GM18907 (cell line): Measurements from ENCODE around the gene NAA10.
A peak's percentile ranks its signal among the peaks of the same experiment; 100 is the strongest.

ENCODE experiments used
- ATAC-seq: cut with Tn5 transposase; IDR thresholded peaks from one replicate; pipeline ENCODE4 v1.9.1; 2021; ENCODE audit warnings: mild to moderate bottlenecking, moderate library complexity; ENCODE audit not compliant: unreplicated experiment

Gene NAA10

GRCh38 chrX:153950127-153950526 is 15.3 kb upstream of the NAA10 start:
- ATAC-seq = no peak

DNA sequence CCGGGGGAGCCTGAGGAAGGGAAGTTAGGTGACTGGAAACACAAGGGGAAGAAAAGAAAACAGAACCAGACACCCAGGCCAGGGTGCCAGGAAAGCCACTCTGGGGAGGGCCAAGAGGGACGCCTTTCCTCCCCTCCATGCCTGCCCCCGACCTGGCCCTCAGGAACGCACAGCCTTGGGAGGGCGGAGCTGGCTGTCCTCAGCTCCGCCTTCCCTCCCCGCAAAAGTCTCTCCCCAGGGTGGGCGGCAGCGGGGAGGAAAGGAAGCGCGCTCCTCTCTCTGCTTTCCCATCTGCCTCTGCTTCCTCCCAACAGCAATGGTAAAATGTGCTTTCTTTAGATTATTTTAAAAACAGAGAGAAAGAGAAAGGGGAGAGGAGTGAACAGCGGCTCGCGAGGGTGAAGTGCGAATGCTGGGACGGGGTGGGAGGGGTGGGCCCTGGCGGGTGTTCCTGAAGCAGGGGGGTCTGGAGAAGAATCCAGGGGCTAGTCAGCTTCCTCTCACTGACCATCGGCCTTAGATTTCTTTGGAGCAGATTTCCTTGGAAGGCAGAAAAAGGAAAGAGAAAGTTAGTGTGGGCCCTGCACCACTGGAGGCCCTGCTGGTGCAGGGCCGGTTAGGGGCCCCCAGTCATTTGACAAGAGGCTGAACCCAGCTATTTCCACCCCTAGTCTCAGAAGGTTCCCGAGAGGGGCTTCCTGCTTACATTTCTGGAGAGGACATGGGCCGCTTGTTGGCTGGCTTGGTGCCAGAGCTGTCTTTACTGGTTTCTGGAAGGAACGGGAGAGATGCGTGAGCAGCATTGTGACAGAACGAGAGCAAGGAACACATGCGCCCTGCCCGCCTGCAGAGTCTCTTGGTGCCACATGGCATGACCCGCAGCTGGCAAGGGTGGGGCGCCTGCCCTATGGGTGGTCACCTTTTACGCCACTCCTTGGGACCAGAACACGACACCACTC is 14.3 kb upstream of the NAA10 start:
- ATAC-seq = no peak

DNA sequence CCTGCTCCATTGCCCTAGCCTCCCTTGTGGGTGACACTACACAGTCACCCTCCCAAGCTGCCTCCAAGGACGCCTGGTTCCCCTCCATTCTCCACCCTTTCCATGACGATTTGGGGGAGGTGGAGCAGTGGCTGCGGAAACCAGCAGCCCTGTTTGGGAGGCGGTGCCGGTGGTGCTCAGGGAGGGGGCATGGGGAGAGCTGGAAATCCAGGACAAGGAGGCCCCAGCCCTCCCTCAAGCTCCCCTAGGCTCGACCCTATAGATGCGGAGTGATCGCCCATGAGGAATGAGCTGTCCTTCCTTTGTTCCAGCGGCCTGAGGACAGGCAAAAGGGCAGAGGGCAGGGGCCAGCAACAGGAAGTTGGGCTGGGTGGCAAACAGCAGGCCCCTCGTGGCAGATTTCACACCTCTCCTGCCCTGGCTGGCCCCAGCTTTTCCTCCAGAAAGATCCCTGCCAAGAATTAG is 13.2 kb upstream of the NAA10 start:
- ATAC-seq = no peak

GRCh38 chrX:153947009-153947769 is 12.4 kb upstream of the NAA10 start:
- peak; percentile 69 for ATAC-seq

DNA sequence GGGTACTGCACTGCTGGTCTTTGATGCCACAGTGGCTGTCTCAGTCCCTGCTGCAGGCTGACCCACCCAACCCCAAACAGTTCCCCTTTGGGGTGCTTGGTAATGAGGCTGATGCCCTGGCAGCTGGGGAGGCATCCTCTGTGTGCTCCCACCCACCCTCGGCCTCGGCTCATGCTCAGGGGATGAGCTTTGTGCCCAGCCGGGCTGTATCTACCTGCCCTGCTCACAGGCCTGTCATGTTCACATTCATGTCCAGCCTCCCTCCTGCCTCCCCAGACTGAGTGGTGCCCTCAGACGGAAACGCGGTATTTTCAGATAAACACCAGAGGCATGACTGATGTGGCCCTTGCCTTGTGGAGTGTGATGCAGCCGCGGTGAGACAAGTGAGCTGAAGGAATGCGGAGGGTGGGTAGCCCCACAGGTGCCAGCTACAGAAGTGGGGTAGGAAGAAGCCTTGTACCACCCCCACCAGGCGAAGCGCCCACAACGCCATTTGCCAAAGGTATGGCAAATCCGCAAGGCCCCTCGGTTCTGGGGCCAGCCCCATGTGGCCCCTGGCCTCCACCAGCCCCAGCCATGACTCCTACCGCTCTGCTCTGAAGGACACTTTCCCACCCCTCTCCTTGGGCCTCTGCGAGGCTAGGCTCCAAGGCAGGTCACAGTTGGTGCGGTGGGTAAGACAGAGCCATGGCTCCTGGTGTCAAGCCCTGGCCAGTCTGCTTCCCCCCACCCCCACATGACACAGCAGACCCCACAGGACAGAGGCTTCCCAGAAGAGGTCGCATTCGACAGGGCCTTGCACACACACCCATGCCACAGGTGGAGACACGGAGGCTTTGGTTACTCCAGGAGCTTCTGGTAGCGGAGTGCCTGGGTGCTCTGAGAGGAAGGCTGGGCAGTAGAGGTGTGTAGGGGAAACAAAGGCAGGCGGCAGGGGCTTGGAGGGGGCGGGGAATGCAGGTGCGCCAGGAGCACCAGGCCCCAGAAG is 11.4 kb upstream of the NAA10 start:
- ATAC-seq = no peak

GRCh38 chrX:153944800-153945150 is 9.9 kb upstream of the NAA10 start:
- ATAC-seq = no peak

DNA sequence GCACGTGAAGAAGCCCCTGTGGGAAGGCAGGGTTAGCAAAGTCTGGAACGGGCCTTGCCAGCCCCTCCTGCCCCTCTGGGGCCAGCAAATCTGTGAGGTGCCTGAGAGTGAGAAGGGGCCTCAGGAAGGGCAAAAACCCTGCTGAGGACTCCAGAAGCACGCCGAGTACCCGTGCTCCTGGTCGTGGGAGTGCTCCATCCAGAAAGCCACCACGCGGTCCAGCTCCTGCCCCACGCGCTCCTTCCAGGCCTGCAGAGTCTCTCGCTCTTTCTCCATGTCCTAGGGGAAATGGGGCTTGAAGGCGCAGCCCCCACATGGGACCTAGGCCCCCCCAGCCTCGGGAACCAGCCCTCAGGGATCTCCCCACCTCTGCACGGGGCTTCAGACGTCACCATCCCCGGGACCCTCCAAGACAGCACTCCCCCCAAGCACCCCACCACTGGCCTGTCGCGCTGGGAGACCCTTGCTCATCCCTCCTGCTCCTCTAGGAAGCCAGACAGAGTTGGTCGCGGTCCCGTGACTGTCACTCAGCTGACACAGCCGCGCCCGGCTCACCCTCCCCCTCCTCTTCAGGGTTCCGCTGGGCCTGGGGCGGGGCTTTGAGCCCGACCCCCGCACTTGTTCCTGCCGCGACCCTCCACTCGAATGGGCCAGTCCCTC is 9.4 kb upstream of the NAA10 start, which contains the start of gene RENBP:
Gene RENBP, minus strand, starts transcription at position 504 of the 660 bp plus-strand sequence. Its CDS starts 33 bp downstream, at position 471.
- ATAC-seq = no peak

GRCh38 chrX:153941336-153942252 is 6.8 kb upstream of the NAA10 start:
- ATAC-seq = no peak

- no peak for ATAC-seq
These were observed 4.7 kb upstream of the NAA10 start for GRCh38 chrX:153939573-153939972.

DNA sequence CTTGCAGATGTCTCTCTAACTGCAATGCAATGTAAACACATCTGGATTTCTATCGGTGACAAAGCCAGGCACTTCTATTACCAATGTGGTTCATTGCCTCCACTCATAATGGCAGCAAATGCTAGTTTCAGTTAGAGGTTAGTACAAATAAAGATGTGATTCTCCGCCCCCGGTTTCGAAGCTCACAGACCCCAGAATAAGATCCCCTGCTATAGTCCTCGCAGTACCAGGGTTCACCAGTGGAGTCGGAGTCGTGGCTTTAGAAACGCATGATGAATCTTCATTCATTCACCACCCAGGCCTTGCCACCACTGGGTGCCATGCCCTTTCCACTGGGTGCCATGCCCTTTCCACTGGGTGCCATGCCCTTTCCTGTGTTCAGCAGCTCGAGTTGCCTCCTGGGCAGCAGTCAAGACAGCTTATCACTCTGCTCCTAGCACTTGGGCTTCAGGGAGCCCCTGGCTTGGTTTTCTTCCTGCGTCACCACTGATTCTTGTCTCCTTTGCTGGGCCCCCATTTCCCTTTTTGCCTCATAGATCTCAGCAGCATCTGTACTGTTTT is 3.5 kb upstream of the NAA10 start:
- ATAC-seq = no peak

GRCh38 chrX:153937056-153937455 is 2.2 kb upstream of the NAA10 start:
- ATAC-seq = no peak

- ATAC-seq = no peak
These were observed 552 bp upstream of the NAA10 start for GRCh38 chrX:153935326-153935851.

GRCh38 chrX:153934148-153934761 is 582 bp downstream of the NAA10 start:
- peak; percentile 18 for ATAC-seq

- no peak for ATAC-seq
These were observed 1.1 kb downstream of the NAA10 start for GRCh38 chrX:153933748-153934147.

DNA sequence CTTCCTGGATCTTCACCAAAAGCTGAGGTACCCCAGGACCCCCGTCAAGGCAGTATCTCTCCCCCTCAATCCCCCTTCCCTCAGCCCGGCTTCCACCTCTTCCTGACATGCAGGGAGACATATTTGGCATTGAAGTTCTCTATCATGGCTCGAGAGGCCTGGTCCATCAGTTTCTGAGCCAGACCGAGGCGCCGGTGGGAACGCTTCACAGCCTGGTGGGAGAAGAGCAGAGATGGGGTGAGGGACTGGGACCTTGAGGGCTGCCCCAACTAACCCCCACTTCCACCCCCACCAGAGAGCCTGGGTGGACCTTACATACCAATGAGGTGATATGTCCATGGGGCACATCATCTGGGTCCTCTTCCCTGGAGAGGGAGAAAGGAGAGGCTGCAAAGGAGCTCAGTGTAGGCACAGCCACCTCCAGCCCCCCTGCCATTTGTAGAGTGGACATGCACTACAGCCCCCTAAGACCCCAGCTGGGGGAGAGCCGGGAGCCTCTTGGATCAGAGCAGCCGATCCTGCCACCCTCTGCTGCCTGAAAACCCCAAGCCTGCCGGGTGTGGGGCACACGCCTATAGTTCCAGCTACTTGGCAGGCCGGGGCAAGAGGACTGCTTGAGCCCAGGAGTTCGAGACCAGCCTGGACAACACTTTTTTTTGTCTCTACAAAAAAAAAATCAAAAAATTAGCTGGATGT is 2.5 kb downstream of the NAA10 start:
- no peak for ATAC-seq

- no peak for ATAC-seq
These were observed 3.1 kb downstream of the NAA10 start for GRCh38 chrX:153931748-153932147.

GRCh38 chrX:153931151-153931550 is 3.7 kb downstream of the NAA10 start:
- no peak for ATAC-seq
